ENCODE data around the gene RPLP2.

RPLP2 gene

DNA sequence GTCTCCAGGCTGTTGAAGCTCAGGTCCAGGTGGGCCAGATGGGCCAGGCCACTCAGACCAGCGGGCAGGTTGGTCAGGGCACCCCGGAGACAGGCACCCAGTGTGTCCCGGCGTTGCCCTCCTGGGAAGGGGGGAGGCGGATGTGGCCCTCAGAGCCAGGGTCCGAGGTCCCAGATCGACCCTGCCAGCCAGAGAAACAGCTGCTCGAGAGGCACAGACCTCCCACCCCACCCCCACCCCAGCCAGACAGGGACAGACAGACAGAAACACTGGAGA, 6.4 kb upstream of the RPLP2 start:
- H3K27ac ChIP-seq = peak overlapping the region; percentile 59; the same call in 1 of the 2 replicates
- peaks cover 51% of the 10 kb centered on the region for H3K4me1 ChIP-seq
- H4K20me1 ChIP-seq = peaks cover 32% of the 10 kb centered on the region; the same call in 1 of the 2 replicates
- peak overlapping the region; percentile 76 for H3K4me3 ChIP-seq
- H3K9me3 ChIP-seq = no peaks in the 10 kb centered on the region
- H3K36me3 ChIP-seq = peaks cover 45% of the 10 kb centered on the region
- TF ChIP-seq Cebpa-rat (IDR thresholded peaks at IDR 0.05) = no peak
- no peaks in the 10 kb centered on the region for H3K27me3 ChIP-seq
- H3K4me2 ChIP-seq = peak overlapping the region; percentile 99
- H3K9ac ChIP-seq = peak overlapping the region; percentile 80

DNA sequence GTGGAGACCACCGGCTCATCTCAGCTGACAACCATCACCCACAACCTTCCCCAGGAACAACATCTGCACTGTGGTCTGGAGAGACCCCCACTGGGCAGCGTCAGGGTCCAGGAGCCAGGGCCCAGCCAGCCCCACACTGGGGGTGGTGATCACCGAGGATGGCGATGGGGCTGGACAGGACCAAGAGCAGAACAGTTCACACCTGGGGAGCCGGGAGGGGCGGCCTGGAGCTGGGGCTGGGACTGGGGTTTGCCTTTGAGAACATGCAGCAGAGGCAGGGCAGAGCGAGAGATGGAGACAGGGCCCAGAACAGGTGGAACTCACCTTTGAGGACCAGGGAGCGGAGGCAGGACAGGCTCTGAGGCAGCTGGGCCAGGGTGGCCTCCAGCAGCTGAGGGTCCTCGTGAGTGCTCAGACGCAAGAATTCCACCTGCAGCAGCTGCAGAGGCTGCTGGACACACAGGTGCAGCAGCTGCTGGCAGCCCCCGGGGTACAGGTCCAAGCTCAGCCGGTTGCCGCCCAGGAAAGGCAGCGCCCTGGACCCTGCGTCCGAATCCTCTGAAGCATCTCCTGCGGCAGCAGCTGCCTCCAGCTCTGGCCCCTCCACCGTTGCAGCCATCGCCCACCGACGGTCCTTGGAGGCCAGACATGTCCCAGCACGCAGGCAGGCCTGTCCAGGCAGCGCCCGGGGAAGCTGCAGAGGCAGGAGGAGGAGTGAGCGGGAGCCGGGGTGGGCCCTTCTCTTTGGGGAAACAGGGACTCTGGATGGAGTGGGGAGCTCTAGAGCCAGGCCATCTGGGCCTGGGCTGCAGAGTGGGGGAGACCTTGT, 5.8 kb upstream of the RPLP2 start:
- no peak for TF ChIP-seq Cebpa-rat (IDR thresholded peaks at IDR 0.05)
- peak overlapping the region; percentile 89 for H3K27ac ChIP-seq
- H3K9me3 ChIP-seq = no peaks in the 10 kb centered on the region
- H3K4me2 ChIP-seq = peak overlapping the region; percentile 99
- H3K4me1 ChIP-seq = peaks cover 53% of the 10 kb centered on the region
- peak overlapping the region; percentile 76 for H3K4me3 ChIP-seq
- peaks cover 43% of the 10 kb centered on the region for H3K36me3 ChIP-seq
- peaks cover 32% of the 10 kb centered on the region; the same call in 1 of the 2 replicates for H4K20me1 ChIP-seq
- H3K27me3 ChIP-seq = no peaks in the 10 kb centered on the region
- H3K9ac ChIP-seq = peak overlapping the region; percentile 80

DNA sequence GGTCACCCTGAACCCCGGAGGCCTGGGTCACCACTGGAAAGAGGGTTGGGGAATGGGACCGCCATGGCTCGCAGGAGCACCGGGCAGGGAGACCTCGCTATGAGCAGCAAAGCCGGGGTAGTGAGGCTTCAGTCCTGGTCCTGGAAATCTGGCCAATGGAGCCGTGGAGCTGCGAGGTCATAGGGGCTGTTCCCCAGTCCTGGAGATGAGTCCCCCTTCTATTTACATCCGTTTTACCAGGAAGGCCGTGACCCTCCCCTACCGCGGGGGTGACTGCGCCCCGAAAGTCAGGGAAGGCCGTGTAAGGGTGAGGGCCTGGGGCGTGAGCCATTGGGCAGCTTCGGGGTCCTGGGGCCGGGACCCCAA, 5.2 kb upstream of the RPLP2 start:
- Histone ChIP-seq H3K27ac (peak overlapping the region; percentile 89), H3K9me3 (no peaks in the 10 kb centered on the region), H3K27me3 (no peaks in the 10 kb centered on the region), H3K9ac (peak overlapping the region; percentile 80), H4K20me1 (peaks cover 26% of the 10 kb centered on the region; the same call in 1 of the 2 replicates), H3K4me1 (peaks cover 53% of the 10 kb centered on the region), H3K4me3 (peak overlapping the region; percentile 76), H3K4me2 (peak overlapping the region; percentile 99), H3K36me3 (peaks cover 37% of the 10 kb centered on the region)
- no peak for TF ChIP-seq Cebpa-rat (IDR thresholded peaks at IDR 0.05)

DNA sequence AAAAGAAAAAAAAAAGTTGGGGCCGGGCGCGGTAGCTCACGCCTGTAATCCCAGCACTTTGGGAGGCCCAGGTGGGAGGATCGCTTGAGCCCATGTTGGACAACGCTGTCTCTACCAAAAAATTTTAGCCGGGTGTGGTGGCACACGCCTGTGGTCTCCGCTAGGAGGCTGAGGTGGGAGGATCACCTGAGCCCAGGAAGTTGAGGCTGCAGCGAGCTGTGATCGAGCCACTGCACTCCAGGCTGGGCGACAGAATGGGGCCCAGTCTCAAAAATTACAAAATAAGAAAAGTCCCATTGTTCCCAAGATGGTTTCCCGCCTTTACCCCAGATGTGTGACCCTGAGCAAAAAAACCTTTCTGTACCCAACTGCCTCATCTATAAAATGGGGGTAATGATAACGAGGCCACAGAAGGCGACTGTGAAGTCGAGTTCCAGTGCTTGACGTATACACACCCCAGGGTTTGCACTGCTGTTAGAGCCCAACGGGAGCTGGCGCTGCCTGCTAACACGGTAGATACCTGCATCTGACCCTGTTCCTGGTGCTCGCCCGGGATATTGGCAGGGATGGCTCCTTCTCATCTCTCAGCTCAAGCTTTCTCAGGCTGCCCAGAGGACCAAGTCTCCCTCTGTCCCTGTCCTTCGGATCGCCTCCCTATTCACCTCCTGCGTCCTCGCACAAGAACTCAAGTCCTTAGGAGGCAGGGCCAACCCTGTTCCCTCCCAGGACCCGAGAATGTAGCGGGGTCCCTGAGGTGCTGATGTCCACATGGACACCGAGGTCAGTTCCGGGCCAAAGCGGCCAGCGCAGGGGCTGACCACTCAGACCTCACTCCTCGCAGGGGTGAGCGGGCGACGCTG, 1.1 kb upstream of the RPLP2 start:
- Histone ChIP-seq H3K27ac (peak overlapping the region; percentile 100), H3K27me3 (no peaks in the 10 kb centered on the region), H3K4me1 (peaks cover 66% of the 10 kb centered on the region), H3K9me3 (no peaks in the 10 kb centered on the region), H3K36me3 (peaks cover 29% of the 10 kb centered on the region), H4K20me1 (peaks cover 51% of the 10 kb centered on the region), H3K4me2 (peak overlapping the region; percentile 85), H3K9ac (peak overlapping the region; percentile 100), H3K4me3 (peak overlapping the region; percentile 100)
- no peak for TF ChIP-seq Cebpa-rat (IDR thresholded peaks at IDR 0.05)

DNA sequence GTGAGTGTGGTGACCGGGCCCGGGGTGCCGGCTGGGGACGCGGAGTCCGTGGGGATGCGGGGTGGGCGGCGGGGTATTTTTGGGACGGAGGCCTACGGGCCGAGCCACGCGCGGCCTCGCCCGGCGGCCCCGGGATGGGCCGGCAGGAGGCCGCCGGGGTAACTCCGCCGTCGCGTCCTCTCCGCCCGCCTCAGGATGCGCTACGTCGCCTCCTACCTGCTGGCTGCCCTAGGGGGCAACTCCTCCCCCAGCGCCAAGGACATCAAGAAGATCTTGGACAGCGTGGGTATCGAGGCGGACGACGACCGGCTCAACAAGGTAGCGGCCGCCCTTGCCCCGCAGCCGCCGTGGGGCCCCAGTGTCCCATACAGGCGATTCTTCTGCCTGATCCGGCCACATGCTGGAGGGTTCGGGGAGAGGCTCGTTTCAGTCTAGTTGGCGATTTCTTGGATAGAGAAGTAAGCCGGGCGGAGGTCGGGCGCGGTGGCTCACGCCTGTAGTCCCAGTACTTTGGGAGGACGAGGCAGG, 337 bp downstream of the RPLP2 start:
- Histone ChIP-seq H3K27ac (peak overlapping the region; percentile 100), H3K27me3 (no peaks in the 10 kb centered on the region), H4K20me1 (peaks cover 44% of the 10 kb centered on the region), H3K9me3 (no peaks in the 10 kb centered on the region), H3K4me2 (peak overlapping the region; percentile 96), H3K36me3 (peaks cover 44% of the 10 kb centered on the region), H3K9ac (peak overlapping the region; percentile 100), H3K4me3 (peak overlapping the region; percentile 100), H3K4me1 (peaks cover 56% of the 10 kb centered on the region)
- TF ChIP-seq Cebpa-rat (IDR thresholded peaks at IDR 0.05) = no peak

DNA sequence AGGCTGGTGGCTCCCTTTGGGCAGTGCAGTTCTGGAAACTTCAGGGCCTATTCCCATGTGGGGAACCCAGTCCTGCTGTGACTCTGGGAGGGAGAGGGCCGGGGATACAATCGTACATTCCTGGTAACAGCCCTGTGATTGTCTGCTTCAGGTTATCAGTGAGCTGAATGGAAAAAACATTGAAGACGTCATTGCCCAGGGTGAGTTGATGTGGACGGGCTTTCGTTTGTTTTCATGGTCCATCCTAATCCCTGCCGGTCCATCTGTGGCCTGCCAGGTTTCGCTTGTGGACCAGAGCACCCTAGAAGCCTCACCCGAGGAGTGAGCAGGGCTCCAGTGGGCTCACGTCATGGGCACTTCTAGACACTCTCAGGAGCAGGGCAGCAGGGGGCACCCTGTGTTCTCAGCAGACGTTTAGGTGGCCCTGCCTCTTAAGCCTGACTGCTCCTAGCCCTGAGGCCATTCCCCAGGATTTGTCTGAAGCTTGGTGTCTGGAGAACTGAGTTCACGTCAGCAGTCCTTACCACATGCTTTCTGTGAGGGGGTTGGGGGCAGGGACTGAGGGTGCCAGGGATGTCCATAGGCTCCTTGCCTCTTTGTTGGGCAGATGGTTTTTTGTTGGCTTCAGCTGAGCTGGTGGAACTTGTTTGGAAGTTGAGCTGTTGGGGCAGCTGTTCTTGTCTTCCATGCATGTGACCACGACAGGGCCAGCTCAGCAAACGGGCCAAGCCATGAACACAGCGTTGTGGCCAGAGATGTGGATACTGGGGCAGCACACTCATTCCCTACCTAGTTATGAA, 1.9 kb downstream of the RPLP2 start:
- Histone ChIP-seq H3K36me3 (peaks cover 57% of the 10 kb centered on the region), H3K4me3 (peak overlapping the region; percentile 100), H3K9ac (peak overlapping the region; percentile 100), H3K4me2 (peak overlapping the region; percentile 96), H3K4me1 (peaks cover 44% of the 10 kb centered on the region), H4K20me1 (peaks cover 51% of the 10 kb centered on the region), H3K27ac (peak overlapping the region; percentile 100), H3K27me3 (no peaks in the 10 kb centered on the region), H3K9me3 (no peaks in the 10 kb centered on the region)
- no peak for TF ChIP-seq Cebpa-rat (IDR thresholded peaks at IDR 0.05)

DNA sequence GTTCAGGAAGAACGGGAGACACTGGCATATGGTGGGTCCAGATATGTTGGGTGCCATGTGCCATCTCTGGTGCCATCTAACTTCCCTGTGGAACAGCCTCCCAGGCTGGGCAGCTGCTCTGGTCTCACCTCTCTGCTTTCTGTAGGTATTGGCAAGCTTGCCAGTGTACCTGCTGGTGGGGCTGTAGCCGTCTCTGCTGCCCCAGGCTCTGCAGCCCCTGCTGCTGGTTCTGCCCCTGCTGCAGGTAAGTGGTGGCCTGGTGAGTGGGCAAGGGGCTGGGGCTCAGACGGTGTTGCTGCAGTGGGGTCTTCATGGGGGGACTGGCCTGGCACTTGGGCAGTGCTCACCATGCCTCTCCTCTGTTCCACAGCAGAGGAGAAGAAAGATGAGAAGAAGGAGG, 2.6 kb downstream of the RPLP2 start:
- H3K27ac ChIP-seq = no peak overlapping the region; the same call in 1 of the 2 replicates
- H3K9me3 ChIP-seq = no peaks in the 10 kb centered on the region
- no peak for TF ChIP-seq Cebpa-rat (IDR thresholded peaks at IDR 0.05)
- peaks cover 51% of the 10 kb centered on the region for H4K20me1 ChIP-seq
- no peaks in the 10 kb centered on the region for H3K27me3 ChIP-seq
- H3K4me1 ChIP-seq = peaks cover 44% of the 10 kb centered on the region
- H3K4me3 ChIP-seq = no peak overlapping the region
- H3K9ac ChIP-seq = peak overlapping the region; percentile 100; the same call in 1 of the 2 replicates
- peaks cover 57% of the 10 kb centered on the region for H3K36me3 ChIP-seq
- H3K4me2 ChIP-seq = peak overlapping the region; percentile 96

DNA sequence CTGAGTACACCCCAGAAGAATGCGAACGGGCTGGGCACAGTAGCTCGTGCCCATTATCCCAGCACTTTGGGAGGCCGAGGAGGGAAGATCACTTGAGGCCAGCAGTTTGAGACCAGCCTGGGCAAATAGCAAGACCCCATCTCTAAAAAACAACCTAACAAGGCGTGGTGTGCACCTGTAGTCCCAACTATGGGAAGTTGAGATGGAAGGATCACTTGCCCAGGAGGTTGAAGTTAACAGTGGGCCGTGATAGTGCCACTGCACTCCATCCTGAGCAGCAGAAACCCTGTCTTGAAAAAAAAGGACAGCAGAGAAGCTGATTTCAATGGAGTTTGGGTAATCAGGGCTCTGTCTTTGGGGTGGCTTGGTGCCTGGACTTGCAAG, 3.3 kb downstream of the RPLP2 start:
- Histone ChIP-seq H3K4me3 (no peak overlapping the region), H3K36me3 (peaks cover 57% of the 10 kb centered on the region), H3K27me3 (no peaks in the 10 kb centered on the region), H3K9me3 (no peaks in the 10 kb centered on the region), H3K27ac (no peak overlapping the region), H4K20me1 (peaks cover 51% of the 10 kb centered on the region), H3K4me2 (no peak overlapping the region), H3K4me1 (peaks cover 40% of the 10 kb centered on the region), H3K9ac (0 out of 2 replicates have a peak overlapping the region, but pooled peaks have one; percentile 100)
- TF ChIP-seq Cebpa-rat (IDR thresholded peaks at IDR 0.05) = no peak

DNA sequence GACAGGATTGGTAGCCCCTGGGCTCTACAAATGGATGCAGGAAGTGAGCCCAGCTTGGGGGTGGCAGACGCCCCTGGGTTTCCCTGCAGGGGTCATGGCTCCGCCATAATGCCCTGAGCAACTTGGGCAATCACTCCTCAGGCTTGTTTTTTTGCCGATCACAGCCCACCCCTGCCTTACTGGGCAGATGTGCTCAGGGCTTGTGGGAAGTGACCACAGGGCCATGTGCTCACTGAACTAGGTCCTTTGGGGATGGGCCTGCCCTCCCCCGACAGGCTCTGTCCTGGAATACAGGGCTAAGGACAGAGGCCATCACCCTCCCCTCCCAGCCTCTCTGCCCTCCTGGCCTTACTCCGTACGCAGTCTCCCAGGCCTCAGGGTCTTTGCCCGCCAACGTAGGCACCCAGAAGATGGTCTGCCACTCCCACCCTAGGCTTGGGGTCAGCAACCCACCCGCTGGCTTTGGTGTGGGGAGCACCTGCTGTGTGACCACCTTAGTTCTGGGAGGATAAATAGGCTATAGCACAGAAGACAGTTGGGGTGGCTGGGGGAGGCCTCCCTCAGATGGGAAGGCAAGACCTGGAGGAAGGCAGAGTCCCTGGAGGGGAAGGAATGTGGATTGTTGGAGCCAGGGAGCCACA, 3.8 kb downstream of the RPLP2 start:
- no peak for TF ChIP-seq Cebpa-rat (IDR thresholded peaks at IDR 0.05)
- Histone ChIP-seq H3K9me3 (no peaks in the 10 kb centered on the region), H3K4me2 (no peak overlapping the region), H4K20me1 (peaks cover 51% of the 10 kb centered on the region), H3K4me1 (peaks cover 36% of the 10 kb centered on the region), H3K27me3 (no peaks in the 10 kb centered on the region), H3K27ac (no peak overlapping the region), H3K9ac (0 out of 2 replicates have a peak overlapping the region, but pooled peaks have one; percentile 22), H3K36me3 (peaks cover 57% of the 10 kb centered on the region), H3K4me3 (no peak overlapping the region)

All from BLaER1 (cell line).